GM12891 (cell line): ENCODE measurements around the gene BEND6.

Experiments
- POLR2A ChIP-seq: IDR thresholded peaks from 2 replicates; pipeline ENCODE4 v1.6.1; 2011; ENCODE audit warnings: low read depth, low read length, control low read depth
- TAF1 ChIP-seq: IDR thresholded peaks from 2 replicates; pipeline ENCODE4 v1.6.1; 2011; ENCODE audit warnings: low read depth, low read length, control low read depth

DNA sequence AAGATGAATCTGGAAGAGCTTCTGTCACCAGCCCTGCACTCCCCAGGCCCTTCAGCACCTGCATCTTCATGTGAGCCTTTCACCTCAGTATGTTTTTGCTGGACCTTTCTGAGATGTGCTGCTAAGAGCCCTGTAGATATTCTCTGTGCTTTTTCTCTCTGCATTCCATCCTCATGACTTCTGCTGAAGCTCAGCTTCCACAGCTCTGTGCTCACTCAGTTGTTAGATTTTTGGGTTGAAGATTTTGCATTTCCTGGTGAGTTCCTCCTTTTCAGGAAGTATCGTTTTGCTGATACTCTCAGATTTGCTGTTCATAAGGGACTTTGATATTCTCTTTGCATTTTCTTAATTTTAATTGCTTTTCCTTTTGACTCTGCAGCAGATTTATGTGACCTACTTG is 109.9 kb downstream of the BEND6 start:
- TF ChIP-seq POLR2A (no peak), TAF1 (no peak)
